HG03520 (cell line): Measurements from ENCODE around the gene PEX14.

ENCODE experiments used
- ATAC-seq: cut with Tn5 transposase; IDR thresholded peaks from one replicate; pipeline ENCODE4 v1.9.1; 2021; ENCODE audit warnings: mild to moderate bottlenecking, moderate library complexity; ENCODE audit not compliant: unreplicated experiment

PEX14 gene

DNA sequence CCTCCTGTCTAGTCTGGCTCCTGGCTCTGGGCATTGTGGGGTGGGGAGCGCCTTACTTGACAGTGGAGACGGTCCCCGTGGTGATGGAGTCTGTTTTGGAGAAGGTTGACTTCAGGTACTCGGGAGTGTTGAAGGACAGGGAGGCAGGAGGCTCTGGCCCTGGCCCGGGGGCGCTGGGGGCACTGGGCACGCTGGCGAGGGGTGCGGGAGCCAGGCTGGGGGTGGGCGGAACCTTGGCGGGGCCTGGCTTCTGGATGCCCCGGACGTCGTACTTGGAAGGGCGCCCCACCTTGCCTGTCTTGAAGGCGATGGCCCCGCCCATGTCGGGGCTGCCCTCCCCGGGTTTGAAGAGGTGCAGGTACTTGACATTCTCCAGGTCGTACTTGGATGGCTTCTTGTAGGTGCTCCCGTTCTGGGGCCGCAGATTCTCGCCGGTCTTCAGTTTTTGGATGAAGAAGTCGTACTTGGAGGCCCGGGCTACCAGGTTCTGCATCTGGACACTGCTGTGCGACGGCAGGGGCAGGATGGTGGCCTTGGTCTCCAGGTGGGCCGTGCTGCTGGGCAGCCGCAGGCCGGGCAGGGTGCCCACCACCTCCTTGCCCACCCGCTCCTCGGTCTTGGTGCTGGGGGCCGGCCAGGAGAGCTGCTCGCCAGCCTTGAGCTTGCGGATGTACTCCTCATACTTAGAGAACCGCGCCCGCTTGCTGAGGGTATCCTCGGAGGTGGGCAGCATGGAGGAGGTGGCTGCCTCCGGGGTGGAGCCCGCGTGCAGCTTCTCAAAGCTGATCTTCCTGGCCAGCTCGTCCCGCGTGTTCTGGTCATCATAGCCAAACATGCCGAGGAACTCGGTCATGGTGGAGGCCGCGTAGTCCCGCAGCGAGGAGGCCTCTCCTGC lies 185.1 kb downstream of the PEX14 start:
- ATAC-seq: no peak

DNA sequence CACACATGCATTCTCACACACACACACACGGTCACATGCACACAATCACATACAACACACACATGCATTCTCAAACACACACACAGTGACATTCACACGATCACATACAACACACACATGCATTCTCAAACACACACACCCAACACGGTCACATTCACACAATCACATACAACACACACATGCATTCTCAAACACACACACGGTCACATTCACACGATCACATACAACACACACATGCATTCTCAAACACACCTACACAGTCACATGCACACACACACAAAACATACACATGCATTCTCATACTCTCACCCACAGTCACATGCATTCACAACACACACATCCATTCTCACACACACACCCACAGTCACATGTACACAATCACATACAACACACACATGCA lies 186.7 kb downstream of the PEX14 start:
- no peak for ATAC-seq

DNA sequence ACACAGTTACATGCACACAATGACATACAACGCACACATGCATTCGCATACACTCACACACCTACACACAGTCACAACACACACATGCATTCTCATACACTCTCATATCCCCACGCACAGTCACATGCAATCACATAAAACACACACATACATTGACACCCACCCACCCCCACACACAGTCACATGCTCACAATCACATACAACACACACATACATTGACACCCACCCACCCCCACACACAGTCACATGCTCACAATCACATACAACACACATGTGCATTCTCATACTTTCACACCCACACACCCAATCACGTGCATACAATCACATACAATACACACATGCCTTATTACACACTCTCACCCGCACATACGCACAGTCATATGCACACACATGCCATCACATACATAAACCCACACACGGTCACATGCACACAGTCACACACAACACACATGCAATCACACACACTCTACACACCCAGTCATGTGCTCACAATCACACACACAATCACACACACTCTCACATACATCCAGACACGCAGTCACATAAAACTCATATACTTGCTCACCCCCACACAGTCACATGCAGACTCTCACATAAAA lies 187.4 kb downstream of the PEX14 start:
- ATAC-seq: no peak

DNA sequence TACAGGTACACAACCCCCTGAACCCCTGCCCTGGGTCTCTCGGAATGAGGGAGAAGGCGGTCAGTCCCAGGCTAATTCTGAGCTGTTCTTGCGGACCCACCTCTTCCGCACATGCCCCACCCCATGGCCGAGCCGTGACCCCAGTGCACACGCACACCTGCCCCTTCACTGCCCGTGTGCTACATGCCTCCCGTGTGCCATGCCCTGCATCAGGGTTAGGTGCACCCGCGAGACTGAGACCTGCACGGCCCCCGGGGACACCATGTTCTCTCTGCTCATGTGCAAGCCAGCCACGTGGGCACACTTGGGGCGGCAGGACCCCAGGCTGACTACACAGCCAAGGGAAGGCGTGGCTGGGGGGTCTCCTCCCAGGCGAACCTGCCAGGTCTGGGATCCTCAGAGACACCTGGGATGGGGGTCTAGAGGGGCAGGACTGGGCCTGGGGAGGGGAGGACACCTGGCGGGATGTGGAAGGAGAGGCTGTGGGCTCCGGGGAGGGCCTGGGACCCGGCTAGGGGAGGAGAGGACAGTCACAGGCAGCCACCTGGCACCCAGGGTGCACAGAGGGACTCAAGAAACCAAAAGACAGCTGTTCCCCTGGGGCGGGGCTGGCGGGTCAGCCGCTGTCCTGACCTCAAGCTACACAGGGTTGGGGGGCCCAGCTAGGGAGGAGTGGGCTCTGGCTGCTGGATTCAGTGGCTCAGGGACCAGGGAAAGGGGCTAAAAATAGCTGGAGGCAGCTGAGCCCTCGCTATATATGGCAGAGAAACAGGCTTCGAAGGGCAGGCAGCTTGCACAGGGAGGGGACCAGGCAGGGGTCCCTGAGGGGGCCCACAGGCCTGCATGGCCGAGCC lies 188.3 kb downstream of the PEX14 start:
- ATAC-seq: no peak

DNA sequence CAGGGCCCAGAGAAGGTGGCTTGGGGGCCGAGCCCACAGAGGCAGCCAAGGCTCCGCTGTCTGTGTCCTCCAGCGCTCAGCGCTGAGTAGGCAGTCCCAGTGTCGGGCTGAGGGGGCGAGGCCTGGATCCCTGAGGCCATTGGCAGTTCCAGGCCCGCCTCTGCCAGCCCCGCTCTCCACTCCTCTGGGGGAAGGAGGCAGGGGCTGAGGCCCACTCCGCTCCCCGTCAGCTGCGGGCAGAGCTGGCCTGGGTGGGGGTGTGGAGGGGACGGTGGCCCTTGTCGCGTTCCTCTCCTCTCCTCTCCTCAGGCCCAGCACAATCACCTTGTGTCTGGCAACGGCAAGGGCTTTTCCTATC lies 188.9 kb downstream of the PEX14 start:
- ATAC-seq: no peak

DNA sequence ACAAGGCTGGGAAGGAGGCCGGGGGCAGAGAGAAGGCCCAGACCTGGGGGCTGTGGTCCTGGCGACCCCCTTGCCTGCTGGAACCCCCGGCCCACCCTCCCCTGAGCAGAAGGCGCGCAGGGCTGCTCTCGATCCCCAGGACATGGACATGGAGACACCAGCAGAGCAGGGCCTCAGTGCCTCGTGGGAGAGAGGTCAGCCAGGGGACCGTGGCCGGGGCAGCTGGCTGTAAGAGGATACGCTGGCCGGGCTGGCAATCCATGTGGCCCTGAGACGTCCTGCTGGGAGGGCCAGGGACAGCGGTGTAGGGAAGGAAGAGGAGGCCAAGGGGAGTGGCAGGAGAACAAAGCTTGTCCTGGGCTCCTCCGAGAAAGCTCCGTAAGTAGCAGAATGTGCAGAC lies 189.5 kb downstream of the PEX14 start:
- ATAC-seq: no peak

DNA sequence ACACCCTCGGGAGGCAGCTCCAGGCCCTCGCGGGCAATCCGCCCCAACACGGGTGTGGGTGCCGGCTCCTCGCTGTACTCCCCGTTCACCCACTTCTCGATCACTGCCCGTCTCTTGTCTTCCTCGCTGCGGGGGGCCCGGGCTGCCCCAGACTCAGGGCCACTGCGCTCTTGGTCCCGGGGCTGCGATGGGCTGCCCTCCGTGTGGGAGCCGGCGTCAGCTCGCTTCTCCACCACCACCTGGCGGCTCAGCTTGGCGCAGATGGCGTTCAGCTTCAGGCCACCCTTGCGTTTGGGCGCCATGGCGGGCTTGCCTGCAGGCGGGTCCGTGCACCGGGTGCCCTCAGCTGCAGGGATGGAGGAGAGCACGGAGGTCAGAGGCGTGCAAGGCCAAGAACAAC lies 190.5 kb downstream of the PEX14 start:
- ATAC-seq: no peak

DNA sequence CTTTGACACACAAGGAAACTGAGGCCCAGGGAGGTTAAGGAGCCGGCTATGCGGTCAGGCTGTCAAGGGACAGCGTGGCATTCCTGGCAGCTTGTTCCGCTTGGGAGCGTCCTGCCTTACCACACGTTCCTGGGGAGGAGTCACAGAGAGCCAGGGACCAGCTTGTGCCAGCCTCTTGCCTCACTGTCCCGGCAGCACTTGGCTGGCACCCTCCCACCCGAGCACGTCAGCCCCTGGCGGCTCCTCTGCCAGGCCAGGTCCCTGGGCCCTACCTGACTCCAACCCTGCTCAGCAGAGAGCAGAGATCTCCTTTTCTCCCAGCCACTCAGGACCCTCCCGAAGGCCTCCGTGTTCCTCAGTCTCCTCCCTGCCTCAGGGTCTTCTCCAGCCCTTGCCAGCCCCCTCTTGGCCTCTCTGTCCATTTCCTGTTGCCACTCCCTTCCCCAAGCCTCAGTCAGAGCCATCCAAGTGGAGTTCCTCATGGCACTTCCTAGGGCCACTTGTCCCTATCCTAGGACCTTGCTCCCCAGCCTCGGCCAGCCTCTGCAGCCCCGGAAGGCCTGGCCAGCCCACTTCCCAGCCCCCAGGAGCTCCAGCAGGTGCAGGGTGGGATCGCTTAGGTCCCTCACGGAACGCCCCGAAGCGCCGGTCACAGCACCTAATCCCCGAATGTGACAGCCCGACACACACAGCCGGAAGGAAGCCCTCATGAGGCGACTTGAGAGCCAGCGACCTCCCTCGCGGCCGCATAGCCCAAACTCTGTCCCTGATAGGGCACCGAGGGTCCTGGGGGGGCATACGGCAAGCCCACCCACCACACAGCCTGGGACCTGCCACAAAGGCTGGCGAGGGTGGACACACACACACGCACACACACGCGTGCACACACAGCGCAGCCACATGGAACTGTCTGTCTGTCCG lies 191.4 kb downstream of the PEX14 start:
- ATAC-seq: no peak

DNA sequence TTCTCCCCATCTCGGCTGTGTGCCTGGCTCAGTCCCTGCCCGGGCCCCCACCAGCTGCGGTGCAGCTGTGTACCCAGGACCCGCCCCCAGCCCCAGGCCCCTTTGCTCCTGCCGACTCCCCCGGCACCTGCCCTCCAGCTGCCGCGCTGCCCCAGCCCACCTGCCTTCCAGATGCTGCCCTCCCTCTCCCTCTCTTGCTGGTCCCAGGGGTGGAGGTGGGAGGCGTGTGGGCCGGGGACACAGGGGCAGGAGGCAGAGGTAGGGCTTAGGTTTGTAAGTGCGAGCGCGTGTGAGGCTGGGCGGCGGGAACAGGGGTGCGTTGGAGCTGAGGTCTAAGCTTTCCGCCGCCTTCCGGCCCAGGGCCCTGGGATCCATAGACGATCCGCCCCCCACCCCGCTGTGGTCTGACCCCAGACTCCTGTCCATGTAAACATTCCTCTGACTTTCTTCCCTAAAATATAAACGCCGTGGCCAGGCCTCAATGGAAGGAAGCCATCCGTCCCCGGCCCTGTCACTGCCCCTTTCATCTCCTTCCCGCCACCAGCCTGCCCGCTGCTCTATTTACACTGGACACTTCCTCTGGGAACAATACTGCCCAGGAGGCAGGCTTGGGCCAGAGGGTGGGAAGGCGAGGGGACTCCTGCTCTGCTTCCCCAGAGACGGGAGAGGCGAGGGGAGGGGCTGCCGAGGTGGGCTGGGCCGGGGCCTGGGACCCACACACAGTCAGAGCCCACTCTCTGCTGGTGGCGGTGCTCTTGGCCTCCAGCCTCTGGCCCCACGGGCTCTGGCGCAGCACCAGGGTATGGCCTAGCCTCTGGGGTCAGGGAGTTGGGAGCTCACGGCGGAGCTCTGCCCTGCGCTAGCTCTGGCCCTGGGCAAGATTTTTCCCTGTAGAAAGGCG lies 193.4 kb downstream of the PEX14 start:
- ATAC-seq: no peak

DNA sequence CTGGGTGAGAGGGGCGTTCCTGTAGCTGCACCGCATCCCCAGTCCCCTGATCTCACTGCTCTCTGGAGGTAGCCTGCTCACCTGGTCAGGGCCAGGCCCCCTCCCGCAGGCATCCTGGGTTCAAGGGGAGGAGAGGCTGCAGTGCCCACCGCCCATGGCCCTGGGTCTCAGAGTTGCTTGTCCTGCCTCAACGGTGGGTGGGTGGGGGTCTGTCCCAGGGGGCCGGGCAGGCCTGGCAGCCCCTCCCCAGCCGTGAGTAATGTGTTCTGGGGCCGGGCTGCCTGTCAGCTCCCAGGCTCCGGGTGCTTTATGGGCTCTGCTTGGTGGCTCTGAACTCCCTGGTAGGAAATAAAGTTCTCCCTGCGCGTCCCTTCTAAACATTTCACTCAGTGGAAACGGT lies 194.8 kb downstream of the PEX14 start:
- no peak for ATAC-seq

DNA sequence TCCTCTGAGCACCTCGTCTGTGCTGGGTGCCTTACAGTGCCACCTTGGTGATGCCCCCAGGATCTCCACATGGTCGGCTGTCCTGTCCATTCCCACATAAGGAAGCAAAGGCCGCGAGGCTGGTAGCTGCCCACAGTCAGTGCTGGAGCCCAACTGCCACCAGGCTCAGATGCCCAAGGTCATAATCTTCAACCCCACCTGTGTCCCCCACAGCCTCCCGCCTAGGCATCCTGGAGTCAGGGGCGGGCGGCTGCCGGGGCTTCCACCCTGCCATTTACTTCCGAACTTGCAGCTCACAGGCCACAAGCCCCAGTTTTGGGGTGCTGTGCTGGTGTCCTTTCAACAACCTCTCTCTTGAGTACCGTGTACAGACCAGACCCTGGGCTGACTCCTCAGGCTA lies 195.4 kb downstream of the PEX14 start:
- ATAC-seq: no peak

DNA sequence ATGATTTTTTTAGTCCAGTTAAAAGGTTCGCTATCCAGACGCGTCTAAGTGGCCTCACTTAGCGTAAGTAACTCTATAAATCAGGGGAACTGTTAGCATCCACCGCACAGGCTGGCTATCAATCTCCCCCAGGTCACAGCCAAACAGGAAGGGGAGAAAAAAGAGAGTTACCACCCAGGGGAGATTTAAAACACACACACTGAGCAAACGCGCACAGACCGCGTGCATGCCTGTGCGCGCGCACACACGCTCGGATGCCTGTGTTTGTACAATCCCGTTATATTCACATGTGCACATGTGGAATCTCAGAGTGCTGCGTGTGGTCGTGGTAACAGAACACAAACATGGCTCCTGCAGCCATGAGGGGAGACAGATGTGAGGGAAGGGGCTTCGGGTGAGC lies 196.3 kb downstream of the PEX14 start:
- no peak for ATAC-seq

DNA sequence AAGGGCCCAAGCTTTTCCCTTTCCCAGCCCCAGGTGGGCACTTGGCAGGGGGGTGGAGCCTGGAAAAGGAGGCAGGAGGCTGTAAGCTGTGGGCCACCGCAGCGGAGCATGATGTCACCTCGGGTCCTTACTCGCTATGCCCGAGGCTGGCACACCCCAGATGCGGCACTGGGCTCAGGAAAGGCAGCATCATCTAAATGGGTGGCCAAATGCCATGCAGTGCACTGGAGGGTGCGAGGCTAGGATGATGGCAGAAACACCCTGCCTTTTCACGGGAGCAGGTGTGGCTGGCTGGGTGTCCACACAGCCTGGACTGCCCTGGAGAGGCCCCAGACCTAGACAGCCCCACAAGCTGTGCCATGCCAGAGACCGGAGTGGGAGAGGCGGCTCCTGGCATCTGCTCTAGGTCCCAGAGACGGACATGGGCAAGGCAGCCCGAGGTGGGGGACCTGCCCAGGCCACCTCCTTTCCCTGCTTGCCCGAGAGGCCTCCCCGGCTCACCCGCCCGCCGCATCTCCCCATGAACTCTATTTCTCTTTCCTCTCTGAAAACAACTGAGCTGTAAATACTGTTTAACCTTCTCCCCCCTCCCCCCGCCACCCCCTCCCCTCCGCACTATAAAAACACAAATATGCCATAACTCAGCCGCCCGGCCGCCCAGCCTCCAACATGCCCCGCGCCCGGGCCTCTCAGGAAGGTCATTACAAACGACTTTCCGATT lies 197.0 kb downstream of the PEX14 start:
- no peak for ATAC-seq

DNA sequence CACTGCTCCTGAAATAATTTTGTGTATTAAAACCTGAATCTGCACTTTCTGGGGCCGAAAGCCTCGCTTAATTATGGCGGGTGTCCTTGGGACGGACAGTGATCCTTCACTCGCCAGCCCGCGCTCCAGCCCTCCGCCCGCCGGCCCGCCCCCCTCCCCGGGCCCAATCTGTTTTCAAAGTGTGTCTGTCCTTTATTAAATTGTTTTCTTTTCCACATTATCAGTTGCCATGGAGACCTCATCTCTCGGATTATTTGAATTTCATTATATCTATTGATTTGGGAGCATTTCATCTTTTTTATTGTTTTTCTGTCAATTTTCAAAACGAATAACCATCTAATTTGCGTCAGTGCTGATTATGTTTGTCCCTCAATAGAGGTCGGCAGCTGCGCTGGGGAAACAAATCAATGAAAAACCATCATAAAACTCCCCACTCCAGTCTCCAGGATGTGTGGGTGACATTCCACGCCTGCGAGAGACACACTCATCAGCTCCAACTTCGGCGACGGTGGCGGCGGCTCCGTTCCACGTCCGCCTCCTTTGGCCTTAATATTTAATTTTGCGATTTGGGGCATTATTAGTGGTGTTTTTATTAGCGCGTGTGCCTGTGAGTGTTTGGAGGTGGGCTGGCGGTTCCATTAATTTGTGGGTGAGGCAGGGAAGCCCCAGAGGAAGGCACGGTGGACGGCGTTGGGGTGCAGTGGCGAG lies 197.7 kb downstream of the PEX14 start:
- no peak for ATAC-seq

DNA sequence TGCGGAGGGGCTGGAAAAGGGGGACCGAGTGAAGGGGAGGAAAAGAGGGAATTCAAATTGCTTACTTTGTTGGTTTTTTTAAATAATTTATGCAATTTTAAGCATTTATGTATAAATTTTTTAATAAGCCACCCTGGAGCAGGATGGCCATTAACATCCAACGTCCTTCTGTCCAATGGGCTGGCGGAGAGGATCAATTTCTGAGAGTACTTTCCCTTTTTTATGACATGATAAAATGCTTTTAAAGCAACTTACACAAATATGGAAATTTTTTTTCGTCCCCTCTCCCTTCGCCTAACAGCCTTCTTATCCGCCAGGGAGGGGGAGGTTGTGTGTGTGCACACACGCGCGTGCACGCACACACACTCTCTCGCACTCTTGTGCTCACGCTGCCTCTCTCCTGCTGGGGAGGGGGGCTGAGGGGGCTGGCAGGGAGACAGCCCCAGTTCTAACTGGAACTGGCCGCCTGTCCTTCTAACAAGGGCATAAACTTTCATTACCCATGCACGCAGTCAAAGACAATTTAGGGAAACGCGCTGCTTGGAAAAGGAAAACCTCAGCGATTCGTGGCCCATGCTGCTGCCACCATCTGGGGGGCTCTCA lies 198.5 kb downstream of the PEX14 start:
- no peak for ATAC-seq

DNA sequence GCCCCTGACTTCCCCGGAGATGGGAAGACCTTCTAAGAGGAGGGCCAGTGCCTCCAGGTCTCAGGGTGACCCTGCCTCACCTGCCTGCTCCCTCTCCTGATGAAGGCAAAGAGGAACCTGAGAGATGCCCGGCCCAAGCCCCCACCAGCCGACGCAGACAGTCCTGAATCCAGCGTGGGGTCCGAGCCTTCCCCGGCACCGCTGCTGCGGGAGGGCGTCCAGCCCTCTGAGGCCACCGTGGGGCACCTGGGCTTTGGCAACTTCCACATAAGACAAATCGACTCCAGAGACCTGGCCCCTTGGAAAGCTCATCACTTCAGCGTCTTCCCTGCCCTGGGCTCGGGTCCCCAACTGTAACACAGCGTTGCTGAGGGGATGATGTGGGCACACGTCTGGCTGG lies 199.5 kb downstream of the PEX14 start:
- no peak for ATAC-seq

DNA sequence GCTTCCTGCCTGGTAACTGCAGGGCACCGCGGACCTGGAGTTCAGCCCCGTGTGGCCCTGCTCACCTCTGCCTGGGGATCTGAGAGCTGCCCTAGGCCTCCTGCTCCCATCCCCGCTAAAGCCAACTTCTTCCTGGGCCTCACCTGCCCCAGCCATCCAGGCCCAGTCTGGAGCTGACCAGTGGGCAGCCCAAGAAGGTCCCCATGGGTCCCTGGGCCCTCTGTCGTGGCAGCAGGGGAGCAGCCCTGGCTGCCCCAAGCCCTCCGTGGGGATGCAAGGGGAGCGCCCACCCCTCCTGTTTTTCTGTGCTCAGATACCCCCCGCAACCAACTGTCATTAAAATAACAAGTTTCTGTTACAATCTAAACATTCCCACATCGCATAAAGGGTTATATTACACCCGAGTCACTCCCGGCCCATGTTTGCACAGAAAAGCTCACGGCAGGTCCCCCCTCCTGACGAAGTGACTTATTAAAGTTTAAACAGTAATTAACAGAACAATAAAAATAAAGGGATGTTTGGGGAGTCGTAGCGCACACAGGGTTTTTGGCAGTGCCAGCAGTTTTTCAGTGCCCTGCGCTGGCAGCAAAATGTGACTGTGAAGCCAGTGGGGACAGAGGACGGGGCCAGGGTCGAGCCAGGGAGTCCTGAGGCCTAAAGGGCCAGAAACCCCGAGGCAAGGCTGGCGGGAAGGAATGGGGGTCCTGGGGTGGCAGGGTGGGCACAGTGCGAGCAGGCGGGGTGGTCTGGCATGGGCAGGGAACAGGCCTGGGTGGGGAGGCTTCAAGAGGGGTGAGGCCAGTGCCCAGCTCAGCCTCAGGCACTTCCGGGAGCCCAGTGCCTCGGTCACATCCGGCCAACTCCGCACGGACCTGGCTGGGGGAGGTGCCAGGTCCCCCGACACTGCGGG lies 200.2 kb downstream of the PEX14 start:
- no peak for ATAC-seq
